CD4-positive, alpha-beta T cell treated with Interleukin-6 for 4 hours (primary cell): ENCODE data around the gene PSMG3.

Source experiments
- DNase-seq: peaks from one replicate; pipeline ENCODE4 v3.0.0-alpha.2; 2020; ENCODE audit warnings: mixed read lengths

The PSMG3 gene

DNA sequence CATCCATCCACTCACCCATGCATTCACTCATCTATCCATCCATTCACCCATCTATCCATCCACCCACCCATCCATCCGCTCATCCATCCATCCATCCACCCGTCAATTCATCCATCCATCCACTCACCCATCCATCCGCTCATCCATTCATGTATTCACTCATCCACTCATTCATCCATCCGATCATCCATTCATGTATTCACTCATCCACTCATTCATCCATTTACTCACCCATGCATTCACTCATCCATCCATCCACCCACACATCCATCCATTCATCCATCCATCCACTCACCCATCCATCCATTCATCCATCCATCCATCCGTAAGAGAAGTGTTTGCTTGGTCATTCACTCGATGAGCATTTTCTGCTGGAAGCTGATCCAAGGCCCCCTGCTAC lies 8.7 kb upstream of the PSMG3 start:
- no peak for DNase-seq

DNA sequence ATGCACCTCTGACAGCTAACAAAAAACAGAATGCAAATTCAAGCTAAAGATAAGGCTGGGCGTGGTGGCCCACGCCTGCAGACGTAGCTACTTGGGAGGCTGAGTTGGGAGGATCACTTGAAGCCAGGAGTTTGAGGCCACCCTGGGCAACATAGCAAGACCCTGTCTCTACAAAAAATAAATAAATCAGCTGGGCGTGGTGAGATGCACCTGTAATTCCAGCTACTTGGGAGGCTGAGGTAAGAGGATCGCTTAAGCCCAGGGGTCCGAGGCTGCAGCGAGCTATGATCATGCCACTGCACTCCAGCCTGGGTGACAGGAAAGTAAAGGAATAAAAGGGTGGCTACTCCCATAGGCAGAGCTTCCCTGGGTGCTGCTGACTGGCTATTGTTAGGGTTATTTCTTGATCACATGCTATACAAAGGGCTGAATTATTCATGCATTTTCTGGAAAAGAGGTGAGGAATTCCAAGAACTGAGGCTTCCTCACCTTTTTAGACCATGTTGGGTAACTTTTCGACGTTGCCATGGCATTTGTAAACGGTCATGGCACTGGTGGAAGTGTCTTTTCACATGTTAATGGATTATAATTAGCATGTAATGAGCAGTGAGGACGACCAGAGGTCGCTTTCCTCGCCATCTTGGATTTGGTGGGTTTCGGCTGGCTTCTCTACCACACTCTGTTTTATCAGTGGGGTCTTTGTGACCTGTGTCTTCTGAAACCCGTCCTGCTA lies 6.9 kb upstream of the PSMG3 start:
- no peak for DNase-seq

DNA sequence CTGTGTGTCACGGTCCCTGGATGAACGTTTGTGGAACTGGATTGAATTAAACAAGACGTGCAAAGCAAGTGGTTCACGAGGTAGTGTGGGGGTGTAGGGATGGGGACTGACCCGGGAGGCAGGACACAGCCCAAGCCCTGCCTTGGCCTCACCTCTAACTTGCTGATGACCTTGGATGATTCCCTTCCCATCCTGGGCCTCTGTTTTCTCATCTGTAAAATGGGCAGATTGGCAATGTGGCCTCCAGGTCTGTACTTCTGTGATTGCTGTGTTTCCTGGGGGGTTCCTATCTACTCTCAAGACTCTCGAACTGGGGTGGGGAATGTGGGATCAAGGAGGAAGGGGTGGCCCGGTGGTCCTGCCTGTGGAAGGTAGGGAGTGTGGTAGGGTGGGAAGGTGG lies 6.0 kb upstream of the PSMG3 start:
- DNase-seq = no peak

DNA sequence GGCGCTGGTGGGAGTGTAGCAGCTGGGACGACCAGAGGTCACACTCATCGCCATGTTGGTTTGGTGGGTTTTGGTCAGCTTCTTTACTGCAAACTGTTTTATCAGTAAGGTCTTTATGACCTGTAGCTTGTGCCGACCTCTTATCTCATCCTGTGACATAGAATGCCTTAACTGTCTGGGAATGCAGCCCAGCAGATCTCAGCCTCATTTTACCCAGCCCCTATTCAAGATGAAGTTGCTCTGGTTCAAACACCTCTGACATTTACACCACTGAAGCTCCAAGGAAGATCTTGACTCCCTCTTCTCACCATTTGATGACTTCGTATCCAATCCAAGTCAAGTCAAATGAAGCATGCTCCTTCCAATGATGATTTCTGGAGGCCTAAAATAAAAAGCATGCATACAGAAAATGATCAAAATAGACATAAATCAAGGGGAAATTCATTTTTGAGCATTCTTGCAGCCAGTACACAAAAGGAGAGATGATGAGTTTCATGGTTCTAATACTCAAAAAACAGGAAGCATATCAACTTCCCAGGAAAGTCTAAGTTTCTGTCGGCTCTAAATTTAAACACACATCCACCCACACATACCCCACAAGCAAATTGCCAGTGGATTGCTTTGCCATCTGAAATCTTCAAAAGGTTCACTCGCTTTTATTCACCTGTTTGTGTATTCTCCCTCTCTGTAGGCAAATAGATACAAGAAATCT lies 2.4 kb upstream of the PSMG3 start:
- DNase-seq = no peak

DNA sequence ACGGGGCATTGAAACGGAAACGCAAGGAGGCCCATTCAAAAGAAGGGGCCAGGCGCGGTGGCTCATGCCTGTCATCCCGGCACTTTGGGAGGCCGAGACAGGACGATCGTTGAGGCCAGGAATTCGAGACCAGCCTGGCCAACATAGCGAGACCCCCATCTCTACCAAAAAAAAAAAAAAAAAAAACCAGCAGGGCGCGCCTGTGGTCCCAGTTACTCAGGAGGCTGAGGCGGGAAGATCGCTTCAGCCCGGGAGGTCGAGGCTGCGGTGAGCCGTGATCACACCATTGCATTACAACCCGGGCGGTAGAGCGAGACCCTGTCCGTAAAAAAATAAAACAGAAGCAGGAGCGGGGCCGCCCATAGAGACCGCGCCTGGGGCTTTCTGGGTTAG lies 396 bp downstream of the PSMG3 start:
- DNase-seq = no peak

DNA sequence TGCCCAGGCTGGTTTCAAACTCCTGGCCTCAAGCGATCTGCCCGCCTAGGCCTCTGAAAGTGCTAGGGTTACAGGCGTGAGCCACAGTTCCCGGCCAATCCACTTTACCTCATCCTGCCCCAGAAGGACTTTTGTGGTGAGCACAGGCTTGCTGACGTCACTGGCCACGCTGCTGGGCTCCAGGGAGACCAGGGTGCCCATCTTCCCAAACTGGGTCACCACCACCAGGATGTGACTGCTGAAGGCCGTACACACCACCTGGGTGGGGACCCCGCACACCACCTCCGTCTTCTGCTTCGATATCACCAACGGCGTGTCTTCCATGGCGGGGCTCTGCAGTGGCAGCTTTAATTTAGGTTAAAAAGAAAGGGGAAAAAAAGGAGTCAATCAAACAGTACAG lies 816 bp downstream of the PSMG3 start:
- peak; percentile 13 for DNase-seq

DNA sequence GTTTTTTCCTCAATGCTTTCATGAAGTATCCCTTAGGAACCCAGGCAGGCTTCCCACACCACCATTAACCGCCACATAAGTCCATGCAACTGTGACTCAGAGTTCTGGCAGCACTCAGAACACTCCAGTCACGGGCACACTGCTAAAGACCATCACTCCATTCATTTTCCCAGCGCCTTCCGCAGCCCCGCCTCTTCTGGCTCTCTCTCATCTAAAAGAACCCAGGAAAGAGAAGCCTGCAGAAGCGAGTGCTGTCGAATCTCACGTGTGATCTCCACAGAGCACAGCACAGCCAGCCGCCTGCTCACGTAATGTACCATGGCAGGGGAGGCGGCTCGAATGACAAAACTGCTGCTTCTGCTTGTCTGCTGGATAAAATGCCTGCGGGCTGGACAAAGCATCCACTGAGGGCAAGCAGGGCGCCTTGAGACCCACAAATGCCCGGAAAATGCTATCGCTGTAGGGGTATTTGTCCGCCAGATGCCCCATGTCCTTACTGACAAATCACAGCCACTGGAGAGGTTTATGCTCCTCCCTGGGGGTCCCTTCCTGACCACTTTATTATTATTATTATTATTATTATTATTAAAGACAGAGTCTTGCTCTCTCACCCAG lies 1.8 kb downstream of the PSMG3 start:
- no peak for DNase-seq

DNA sequence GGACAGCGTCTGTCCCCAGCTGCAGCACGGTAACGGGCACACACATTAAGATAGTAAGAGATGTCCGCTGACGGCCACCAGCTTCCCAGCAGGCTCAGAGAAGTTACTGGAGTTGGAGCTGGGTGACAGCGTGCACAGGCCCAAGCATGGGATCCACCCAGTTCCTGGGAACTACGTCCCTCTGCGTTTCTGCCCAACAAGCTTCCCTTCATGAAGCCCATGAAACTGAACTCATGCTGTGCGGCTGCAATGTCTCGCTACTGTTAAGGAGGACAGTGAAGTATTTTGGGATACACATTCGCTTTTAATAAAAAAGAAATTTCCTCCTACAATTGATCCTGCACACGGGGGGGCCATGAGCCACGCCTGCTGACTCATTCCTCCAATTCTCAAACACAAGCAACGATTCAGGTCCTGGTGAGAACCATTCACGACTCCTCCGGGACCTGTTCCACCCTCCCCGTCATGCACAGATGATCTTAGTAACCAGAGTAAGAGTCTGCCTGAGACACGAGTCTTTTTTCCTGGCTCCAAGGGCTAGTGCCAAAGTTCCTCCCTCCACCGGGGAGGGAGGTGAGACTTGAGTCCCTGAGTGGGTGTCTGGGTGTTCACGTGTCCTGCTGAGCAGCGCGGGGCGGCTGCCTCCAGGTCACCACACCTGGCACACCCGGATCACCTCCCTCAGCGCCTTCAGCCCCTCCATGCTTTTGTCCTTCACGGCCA lies 2.6 kb downstream of the PSMG3 start:
- no peak for DNase-seq

DNA sequence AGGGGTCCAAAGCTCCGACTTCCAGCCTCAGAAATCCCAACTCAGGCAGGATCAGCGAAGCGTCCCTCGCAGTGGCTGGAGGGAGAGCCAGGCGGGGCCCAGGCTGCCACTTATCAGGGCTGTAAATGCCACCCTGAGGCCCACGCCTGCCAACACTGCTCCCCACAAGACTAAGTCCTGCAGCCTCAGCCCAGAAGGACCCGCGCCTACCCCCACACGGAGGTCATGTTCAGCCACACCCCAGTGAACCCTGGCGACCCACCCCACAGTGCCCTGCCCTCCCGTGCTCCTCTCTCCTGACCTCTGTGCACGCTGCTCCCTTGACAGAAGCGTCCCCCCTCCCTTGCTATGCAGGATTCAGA lies 3.2 kb downstream of the PSMG3 start:
- no peak for DNase-seq

DNA sequence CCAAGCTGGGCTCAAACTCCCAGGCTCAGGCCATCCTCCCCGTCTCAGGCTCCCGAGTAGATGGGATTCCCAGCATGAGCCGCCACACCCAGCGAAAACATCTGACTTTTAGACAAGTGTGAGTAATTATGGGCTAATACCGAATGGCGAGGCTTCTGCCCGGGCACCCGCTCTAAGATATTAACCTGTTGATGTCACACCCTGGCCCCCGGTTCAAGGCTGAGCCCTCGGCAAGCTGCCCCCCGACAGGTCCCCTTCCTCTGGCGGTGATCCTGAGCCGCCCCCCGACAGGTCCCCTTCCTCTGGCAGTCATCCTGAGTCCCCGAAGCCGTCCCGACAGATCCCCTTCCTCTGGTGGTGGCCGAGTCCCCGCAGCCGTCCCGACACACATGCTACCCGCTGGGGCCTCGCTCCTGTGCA lies 5.2 kb downstream of the PSMG3 start:
- DNase-seq = no peak

DNA sequence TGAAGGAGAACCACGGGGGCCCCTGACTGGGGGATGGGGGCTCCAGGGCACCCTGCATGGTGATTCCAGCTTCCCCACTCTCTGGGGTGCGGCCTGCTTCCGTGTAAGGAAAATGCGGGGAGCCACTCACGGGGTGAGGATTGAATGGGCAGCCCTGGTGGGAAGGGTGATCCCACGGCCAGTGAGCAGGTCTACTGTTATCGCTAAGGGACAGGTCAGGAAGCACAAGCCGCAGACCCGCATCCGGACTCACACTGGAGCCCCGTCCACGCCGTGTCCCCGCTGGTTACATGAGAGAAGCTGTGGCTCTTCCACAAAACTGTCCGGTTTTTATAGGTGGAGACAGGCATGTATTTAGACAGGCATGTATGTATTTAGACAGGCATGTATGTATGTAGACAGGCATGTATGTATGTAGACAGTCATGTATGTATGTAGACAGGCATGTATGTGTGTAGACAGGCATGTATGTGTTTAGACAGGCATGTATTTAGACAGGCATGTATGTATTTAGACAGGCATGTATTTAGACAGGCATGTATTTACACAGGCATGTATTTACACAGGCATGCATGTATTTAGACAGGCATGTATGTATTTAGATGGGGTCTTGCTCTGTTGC lies 5.7 kb downstream of the PSMG3 start:
- DNase-seq = no peak

DNA sequence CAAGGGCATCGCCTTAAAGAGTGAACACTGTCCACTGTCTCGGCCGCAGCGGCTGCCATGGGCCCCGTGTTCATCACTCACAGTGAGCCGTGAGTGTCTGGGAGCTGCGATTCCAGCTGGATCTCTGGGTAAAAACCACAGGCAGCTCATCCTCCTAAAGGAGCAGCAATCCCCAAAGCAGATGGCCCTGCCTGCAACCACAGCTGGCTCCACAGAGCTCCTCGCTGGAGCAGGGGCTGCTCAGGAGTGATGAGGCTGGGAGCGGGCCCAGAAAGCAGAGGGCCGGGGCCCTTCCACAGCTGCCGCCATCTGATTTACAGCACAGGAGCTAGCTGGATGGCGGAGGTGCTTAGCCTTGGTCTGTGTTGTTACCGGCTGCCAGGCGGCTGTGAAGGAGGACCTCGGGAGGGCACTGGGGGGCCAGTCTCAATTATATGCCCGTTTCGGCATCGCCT lies 7.2 kb downstream of the PSMG3 start:
- no peak for DNase-seq

DNA sequence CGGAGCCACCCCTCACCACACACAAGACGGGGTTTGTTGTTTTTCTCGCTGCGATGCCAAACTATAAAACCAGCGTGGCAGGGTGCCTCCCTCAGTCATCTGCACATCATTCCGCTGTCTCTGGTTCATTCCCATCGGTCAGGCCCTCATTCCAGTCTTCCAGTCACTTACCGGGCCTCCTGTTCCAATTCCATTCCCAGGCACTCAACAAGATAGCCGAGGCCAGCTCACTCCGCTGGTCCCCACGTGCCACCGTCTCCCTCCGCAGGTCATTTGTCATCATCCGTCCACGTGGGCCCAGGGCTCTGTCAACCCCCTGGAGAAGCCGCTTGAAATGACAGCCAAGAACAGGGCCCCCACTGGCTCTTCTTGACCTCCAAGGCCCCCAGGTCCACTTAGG lies 7.7 kb downstream of the PSMG3 start:
- no peak for DNase-seq

DNA sequence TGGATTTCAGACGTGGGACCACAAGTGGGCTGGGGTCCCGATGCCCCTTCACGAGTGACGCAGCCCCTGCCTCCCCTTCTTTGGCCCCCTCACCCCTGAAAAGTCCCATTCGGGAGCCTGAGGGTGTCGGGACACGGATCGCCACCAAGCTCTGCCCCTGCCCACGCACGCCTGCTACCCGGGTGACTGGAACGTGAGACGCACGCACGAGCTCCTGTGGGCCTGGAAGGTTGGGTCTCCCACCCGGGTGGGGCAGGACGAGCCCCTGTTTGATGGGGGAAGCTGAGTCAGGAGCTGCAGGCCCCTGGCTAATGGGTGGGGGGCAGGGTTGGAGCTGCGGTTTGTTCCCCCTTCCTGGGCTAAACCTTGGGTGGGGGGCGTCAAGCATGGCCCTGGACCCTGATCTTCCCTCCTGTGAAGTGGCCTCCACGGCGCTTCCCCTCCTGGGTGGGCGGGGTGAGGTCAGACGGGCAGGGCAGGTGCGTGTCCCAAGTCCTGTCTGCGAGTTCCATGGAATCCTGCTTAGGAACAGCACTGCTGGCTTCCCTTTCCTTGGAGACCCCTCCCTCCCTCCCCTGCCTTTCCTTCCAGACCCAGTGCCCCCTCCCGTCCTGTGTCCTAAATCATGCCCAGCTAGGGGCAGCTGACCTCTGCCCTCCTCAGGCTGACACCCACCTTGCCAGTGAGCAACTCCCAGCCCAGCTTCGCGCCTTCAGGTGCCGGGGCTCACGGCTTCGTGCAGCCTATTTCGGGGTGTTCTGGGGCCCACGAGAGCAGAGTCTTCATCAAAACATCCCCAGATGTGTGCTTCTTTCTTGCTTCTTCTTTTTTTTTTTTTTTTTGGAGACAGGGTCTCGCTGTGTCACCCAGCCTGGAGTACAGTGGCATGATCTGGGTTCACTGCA lies 8.5 kb downstream of the PSMG3 start:
- no peak for DNase-seq

DNA sequence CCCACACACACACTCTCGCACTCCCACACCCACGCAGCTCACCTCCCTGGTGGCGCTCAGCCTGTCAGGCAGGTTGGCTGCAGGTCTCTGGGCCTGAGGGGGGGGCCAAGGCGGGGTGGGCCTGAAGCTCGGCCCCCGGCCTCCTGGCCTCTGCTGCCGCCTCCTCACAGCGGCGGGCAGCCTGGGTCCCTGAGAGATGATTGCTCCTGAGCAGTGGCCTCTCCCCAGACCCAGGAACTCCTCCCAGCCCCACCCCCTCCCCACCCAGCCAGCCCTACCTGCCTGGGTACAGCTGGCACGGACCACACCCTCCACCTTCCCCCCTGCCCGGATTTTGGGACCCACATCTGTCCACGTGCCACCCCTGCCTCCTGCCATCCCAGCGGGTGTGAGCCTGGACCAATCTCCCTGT lies 9.2 kb downstream of the PSMG3 start:
- DNase-seq = no peak

DNA sequence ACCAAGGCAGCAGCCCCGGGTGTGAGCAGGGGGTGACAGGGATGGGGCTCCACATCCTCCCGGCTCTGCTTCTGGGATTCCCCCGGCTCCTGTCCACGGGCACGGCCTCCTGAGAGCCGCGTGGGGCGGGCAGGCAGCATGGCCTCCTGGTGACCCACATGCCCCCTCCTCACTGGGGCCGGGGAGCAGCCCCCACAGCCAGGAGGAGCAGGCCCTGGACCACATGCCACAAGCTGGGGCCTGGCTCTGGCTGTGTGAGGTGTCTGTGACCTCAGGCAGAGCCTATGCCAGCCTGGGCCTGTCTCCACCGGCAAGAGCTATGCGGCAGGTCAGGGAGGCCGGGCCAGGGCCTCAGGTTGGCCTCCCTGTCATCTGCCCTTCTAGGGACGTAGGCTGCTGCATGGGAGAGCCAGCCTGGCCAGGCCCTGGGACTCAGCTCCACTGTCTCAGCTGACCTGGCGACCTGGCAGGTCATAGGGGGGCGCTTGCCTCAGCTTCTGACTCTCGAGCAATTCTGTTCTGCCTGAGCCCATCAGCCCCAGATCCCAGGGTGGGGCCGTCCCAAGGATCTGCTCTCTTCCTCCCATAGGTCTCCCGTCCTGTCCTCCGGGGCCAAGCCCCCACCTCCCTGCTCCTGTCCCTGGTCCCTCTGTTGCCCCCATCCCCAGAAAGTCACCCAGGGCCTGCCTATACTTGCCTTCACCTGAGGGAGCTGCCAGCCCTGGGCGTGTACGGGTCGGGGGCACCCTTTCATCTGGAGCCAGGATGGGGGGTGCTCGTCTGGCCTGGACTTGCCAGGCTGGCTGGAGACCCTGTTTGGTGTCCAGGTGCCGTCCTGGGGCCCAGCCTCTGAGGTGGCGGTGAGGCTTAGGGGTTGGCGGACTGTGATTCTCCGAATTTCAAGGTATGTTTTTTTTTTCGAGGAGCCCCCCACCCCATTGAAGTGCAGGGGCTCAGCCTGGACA lies 9.9 kb downstream of the PSMG3 start:
- DNase-seq = no peak

DNA sequence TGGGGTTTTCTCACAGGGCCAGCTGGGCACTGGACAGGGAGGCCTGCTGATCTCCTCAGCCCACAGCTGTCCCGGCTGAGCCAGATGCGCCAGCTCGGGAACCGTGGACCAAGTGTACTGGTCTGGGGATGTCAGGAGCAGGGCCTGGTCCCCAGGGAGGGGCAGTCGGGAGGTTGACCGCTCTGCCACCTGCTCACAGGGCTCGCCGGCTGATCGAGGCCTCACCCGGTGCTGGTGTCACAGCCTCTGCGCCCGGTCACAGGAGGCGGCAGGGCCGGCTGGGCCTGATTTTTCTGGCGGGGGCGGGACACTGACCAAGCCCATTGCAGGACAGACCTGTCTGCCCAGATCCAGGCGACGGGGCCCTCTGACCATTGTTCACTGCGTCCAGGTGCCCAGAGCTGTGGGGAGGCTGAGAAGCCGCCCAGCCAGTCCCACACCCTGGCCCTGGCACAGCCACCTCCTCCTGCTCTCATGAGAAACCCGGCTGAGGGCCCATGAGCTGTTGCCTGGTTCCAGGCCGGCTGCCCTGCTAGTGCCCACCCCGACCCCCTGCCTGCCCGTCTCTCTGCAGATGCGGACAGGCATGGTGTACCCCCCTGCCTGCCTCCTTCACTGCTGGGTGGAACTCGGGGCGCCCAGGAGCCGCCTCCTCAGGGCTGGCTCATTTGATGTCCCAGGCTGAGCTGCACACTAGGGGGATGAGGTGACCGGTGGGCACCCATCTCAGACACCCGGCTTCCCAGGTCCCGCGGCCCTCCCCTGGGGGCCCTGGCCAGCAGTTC lies 10.8 kb downstream of the PSMG3 start:
- DNase-seq = no peak

DNA sequence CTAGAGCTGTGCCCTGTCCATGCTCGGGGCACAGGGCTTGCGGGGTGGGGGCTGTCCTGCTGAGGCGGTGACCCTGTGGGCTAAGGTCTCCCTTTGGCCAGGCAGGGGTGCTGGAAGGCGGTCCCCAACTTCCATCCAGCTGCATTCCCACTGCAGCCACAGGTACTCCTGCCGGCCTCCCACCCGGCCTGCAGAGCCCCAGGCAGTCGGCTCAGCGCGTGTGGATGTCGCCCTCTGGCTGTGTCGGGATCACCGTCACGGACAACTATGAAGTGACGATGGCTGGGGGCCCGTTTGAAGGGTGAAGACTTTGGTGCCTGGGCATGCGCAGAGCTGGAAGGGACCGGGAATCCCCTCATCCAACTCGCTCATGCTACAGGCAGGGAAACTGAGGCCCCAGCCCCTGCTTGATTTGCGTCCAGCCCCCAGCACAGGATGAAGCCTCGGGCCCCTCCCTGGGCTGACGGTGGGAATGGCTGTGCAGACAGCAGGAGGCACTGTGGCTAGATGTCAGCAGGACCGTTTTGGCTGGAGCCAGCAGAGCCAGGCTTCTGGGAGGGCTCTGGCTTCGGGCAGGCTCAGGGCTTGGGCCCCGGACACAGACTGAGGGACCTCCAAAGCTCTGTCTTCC lies 11.5 kb downstream of the PSMG3 start:
- no peak for DNase-seq

DNA sequence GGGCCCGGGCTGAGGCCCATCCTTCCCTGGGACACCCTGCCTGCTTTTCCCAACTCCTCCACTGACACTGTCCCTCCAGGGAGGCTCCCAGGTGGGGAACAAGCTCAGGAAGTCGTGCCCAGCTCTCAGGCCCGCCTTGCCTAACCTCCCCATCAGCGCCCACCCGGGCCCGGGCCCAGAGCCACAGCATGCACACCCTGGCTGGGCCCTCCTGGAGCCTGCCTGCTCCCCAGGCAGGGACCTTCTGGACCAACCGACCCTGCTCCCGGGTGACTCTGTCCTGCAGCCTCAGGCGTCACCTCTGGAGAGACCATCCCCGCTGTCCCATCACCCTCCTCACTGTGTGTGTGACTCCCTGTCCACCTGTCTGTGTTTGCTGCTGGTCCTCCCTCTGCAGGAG lies 12.1 kb downstream of the PSMG3 start:
- DNase-seq = no peak
